ENCODE data around the gene CCDC178. TPM values are rescaled to one million over a fixed set of nuclear protein-coding genes. Genes with fewer than 3 reads are reported as not detected.
"Not testable (repeated sequence)": the region's sequence is repeated elsewhere in the genome, so short reads cannot be mapped to it uniquely, and the experiment has no call there.

CCDC178 gene
- total RNA-seq, 2 donors from 2014 or later, result not detected

DNA sequence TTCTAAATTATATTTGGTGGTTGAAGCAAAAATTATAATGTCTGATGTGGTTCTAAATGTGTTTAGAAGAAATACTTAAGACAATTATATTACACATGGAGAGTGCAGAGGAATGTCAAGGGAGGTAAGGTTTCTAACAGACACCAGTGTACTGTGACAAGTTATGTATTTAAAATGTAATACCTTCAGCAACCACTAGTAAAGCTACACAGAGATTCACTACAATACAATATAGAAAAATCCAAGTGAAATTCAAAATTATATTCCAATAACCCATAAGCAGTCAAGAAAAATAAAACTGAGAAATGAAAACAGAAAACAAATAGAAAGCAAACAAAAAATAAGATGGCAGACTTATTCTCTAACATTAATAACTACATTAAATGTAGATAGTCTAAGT, 418.2 kb downstream of the CCDC178 start:
- no peaks in the 10 kb centered on the region for H3K36me3 Mint-ChIP-seq
- H3K9me3 Mint-ChIP-seq, result peaks cover 4 to 8% of the 10 kb centered on the region in 2 donors
- DNase-seq (ENCODE audit: low spot score in 2 of 2) (no peak), ATAC-seq (no peak)
- no peak overlapping the region for H3K27ac Mint-ChIP-seq

DNA sequence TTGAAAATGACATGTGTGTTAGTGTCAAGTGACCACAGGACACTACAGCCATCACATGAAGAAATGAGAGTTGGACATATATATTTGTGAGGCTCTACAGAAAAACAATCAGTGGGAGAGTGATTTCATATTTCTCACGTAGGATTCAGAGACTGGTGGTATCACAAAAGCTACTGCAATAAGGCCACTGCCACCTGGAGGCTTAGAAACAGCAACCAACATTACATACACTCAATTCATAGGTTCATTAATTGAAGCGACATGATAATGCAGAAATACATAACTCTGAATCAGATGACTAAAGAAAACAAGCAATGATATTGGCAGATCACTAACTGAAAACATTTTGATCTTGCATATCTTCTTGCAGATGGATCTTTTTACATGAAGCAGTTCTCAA, 419.6 kb downstream of the CCDC178 start:
- no peak overlapping the region for H3K27ac Mint-ChIP-seq
- H3K9me3 Mint-ChIP-seq, result peaks cover 1 to 4% of the 10 kb centered on the region in 2 donors
- no peak for ATAC-seq
- no peaks in the 10 kb centered on the region for H3K36me3 Mint-ChIP-seq
- DNase-seq (ENCODE audit: low spot score in 2 of 2), result no peak

DNA sequence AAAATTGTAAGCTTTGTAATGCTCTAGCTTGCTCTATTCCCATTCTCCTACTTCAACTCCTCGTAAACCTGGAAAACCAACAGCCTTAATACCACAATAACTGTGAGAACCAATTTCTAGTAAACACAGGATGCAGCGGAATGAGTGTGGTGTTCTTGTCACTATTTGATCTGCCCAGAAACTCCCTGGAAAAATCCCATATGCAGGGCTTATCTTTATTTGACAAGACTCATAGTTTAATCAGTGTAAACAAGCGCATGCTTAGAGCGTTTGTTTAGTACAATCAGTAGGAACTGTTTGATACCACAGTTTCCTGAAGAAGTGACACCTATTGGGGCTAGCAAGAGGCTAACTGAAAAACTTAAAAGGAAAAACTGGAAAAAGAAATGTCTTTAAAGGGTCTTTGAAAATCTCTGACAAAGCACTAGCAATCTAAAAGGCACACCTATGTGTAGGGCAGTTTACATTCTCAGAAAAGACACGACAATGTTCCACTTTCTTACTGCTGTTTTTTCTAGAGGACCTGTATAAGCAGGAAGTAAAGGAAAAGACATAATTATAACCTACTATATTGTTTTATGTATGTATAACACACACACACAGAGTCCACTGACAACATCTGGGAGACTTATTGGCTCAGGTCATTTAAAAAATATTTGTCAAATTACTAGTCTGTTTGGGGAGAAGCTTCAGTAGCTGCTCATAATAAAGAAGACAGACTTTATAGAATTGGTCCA, 426.3 kb downstream of the CCDC178 start:
- ATAC-seq, result no peak

DNA sequence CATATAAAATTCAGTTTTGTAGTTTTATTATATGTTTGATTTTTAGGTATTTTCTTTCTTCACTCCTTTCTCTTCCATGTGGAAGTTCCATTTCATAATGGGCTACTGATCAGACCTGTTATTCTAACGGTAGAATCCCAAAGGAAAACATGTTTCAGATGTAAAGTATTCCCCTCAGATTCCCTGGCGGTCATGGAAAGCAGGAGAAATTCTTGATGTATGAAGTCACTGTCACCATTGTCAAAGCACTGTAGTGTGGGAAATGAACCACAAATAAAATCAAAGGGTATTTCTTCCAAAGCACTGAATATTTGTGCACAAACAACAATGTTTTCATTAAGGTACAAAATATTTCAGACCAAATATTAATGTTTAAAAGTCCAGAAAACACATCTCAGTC, 430.4 kb downstream of the CCDC178 start:
- ATAC-seq, result no peak
- Mint-ChIP-seq H3K9me3 (peaks cover 17 to 18% of the 10 kb centered on the region in 2 donors), H3K27ac (no peak overlapping the region), H3K36me3 (no peaks in the 10 kb centered on the region)
- no peak for DNase-seq (ENCODE audit: low spot score in 2 of 2)

More for the DNA sequence above, 426.3 kb downstream of the CCDC178 start:
- no peak for DNase-seq (ENCODE audit: low spot score in 2 of 2)
- Mint-ChIP-seq H3K36me3 (no peaks in the 10 kb centered on the region), H3K27ac (no peak overlapping the region), H3K9me3 (peaks cover 6 to 9% of the 10 kb centered on the region in 2 donors)

DNA sequence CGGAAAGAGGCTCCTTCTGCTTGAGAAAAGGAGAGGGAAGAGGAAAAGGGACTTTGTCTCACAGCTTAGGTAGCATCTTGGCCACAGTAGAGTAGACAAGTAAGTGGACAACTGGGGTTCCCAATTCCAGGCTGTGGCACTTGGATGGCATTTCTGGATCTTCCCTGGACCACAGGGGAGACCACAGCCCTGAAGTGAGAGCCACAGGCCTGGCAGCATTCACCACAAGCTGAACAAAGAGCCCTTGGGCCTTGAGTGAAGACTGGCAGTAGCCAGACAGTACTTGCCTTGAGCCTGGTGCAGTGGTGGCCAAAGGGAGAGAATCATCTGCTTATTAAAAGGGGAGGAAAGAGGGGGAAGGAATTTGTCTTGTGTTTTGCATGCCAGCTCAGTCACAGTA, 441.6 kb downstream of the CCDC178 start:
- no peak overlapping the region for H3K27ac Mint-ChIP-seq
- no peaks in the 10 kb centered on the region for H3K36me3 Mint-ChIP-seq
- peaks cover 12 to 18% of the 10 kb centered on the region in 2 donors for H3K9me3 Mint-ChIP-seq

DNA sequence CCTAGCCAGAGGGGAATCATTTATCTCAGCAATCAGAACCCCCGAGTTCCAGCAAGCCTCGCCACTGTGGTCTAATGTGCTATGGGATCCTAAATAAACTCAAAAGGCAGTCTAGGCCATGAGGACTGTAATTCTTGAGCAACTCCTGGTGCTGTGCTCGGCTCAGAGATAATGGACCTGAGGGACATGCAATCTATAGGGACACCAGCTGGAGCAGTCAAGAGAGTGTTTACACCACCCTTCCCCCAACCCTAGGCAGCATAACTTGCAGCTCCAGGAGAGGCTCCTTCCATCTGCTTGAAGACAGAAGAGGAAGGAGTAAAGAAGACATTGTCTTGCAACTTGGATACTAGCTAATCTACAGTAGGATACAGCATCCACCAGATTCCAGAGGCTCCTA, 442.2 kb downstream of the CCDC178 start:
- ATAC-seq (no peak), DNase-seq (ENCODE audit: low spot score in 2 of 2) (no peak)
- H3K9me3 Mint-ChIP-seq, result peaks cover 12 to 16% of the 10 kb centered on the region in 2 donors
- no peaks in the 10 kb centered on the region for H3K36me3 Mint-ChIP-seq
- H3K27ac Mint-ChIP-seq, result no peak overlapping the region

More for the DNA sequence above, 441.6 kb downstream of the CCDC178 start:
- DNase-seq (ENCODE audit: low spot score in 2 of 2) (no peak), ATAC-seq (no peak)

DNA sequence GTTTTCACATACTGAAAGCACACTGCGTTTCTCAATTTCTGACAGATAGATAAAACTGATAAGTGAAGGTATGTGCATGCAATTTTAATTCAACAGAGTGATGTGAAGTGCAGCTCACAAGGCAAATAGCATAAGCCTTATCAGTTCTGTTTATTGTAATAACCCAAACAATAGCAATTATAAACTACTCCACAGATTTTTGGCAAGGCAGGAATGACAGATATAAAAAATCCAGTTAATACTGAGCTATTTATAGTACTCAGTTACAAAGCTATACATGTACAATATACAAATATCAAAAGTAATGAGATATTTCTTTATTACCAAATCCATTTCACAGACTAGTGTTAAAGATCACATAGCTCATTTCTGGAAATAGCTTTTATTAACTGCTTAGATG, 456.8 kb downstream of the CCDC178 start:
- H3K9me3 Mint-ChIP-seq, result no peaks in the 10 kb centered on the region

DNA sequence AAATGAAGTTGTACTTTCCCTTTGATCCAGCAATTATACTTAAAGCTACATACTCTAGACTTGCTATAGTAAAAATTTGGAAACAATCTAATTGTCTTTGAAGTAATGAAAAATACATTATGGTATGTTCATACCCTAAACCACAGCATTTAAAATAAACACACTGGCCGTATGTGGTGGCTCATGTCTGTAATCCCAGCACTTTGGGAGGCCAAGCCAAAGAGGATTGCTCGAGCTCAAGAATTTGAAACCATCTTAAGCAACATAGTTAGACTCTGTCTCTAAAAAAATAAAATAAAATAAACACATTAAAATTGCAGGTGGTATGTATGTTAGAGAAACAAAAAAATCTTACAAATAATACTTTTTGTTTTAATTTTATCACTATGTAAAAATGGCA, 459.6 kb downstream of the CCDC178 start:
- no peak for DNase-seq (ENCODE audit: low spot score in 2 of 2)
- no peaks in the 10 kb centered on the region for H3K36me3 Mint-ChIP-seq
- H3K27ac Mint-ChIP-seq, result no peak overlapping the region
- ATAC-seq, result no peak
- H3K9me3 Mint-ChIP-seq, result no peaks in the 10 kb centered on the region

More for the DNA sequence above, 456.8 kb downstream of the CCDC178 start:
- no peak for DNase-seq (ENCODE audit: low spot score in 2 of 2)
- no peak for ATAC-seq
- no peak overlapping the region for H3K27ac Mint-ChIP-seq
- no peaks in the 10 kb centered on the region for H3K36me3 Mint-ChIP-seq

DNA sequence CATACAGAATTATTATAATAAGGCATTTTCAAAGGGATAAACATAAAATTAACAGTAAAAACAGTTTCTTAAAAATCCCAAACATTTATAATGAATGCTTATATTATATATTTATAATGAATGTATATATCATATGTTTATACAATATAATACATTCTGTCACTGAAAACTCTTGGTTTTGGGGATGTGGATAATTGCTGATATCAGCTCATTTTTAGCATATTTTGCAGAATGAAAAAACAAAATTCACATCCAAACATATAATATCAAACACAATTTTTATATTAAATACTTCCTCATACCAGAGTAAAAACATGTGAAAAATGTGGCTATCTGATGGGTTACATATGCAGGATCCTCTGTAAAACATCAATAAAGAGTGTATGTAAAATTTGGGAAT, 465.0 kb downstream of the CCDC178 start:
- ATAC-seq (no peak), DNase-seq (ENCODE audit: low spot score in 2 of 2) (no peak)
- Mint-ChIP-seq H3K9me3 (peaks cover 4% of the 10 kb centered on the region in 2 donors), H3K36me3 (no peaks in the 10 kb centered on the region), H3K27ac (no peak overlapping the region)

DNA sequence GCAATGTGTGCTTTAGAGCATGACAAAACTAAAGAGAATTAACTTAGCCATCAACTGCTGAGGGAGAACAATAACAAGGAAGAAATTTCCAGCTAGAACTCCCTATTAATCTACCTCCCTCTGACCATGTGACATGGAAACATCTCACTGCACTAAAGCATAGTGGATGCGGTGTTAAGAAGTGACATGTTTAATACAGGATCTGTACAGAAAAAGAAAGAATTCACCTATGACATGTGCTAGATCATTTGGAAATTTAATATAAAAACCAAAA, 465.4 kb downstream of the CCDC178 start:
- ATAC-seq (no peak), DNase-seq (ENCODE audit: low spot score in 2 of 2) (no peak)
- no peak overlapping the region for H3K27ac Mint-ChIP-seq

DNA sequence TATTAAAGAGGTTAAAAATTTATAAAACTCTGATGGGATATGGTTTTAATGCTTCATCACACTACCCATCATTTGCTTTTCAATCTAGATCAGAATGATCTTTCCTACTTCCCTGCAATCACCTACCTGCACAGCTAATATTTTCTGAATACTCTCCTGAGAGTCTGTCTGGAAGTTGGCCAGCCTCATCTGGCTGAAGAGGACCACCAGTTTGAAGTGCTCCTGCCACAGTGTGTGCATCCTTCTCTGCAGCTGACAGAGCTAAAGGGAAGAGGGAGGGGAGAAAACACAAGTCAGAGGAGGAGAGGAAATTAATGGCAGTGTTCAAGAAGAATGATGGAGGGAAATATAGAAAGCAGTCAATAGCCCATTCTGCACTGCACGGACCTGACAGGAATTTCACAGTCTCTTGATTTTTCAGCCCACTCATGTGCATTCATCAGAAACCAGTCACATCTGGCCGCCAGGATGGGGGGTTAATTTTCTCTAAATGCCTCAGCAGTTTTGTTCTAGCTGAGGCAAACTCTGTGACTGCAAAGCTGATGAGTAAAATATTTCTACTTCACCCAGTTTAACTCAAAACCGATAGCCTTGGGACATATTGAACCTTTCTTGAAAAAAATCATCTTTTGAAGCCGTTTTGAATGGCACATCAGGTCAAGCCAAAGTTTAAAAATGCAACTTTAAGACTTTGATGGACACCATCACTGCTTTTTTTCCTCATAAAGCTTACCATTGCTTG, 465.9 kb downstream of the CCDC178 start:
- DNase-seq (ENCODE audit: low spot score in 2 of 2), result no peak
- no peak for ATAC-seq
- no peaks in the 10 kb centered on the region for H3K36me3 Mint-ChIP-seq
- no peak overlapping the region for H3K27ac Mint-ChIP-seq
- H3K9me3 Mint-ChIP-seq, result peaks cover 5 to 6% of the 10 kb centered on the region in 2 donors

More for the DNA sequence above, 465.4 kb downstream of the CCDC178 start:
- H3K36me3 Mint-ChIP-seq, result no peaks in the 10 kb centered on the region
- H3K9me3 Mint-ChIP-seq, result peaks cover 4% of the 10 kb centered on the region in 2 donors

DNA sequence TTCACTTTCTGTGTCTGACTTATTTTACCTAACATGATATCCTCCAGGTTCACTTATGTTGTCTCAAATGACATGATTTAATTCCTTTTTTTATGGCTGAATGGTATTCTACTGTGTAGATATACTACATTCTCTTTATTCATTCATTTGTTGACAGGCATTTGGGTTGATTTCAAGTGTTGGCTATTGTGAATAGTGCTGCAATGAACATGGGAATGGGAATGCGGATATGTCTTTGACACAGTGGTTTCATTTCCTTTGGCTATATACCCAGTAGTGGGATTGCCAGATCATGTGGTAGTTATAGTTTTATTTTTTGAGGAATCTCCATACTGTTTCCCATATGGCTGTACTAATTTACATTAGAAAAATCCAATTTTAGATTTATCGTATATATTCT, 472.3 kb downstream of the CCDC178 start:
- ATAC-seq, result no peak
- no peak for DNase-seq (ENCODE audit: low spot score in 2 of 2)
- H3K36me3 Mint-ChIP-seq, result no peaks in the 10 kb centered on the region
- H3K27ac Mint-ChIP-seq, result no peak overlapping the region
- H3K9me3 Mint-ChIP-seq, result peaks cover 15 to 16% of the 10 kb centered on the region in 2 donors

DNA sequence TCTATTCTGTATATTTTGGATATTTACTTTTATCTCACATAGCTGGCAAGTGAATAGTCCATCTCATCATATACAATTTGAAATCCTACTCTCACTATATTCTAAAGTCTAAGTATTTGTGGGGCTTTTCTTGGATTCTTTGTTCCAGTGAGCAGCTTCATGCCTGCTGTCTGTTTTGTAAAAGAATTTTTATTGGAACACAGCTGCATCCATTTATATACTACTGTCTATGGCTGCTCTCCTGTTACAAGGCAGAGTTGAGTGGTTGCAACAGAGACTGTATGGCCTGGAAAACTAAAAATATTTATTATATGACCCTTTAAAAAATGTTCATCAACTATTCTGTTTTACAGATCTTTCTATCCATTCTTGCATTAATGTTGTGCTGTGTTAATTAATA, 474.4 kb downstream of the CCDC178 start:
- no peaks in the 10 kb centered on the region for H3K36me3 Mint-ChIP-seq
- no peak for DNase-seq (ENCODE audit: low spot score in 2 of 2)
- peaks cover 12 to 13% of the 10 kb centered on the region in 2 donors for H3K9me3 Mint-ChIP-seq
- no peak for ATAC-seq
- no peak overlapping the region for H3K27ac Mint-ChIP-seq

DNA sequence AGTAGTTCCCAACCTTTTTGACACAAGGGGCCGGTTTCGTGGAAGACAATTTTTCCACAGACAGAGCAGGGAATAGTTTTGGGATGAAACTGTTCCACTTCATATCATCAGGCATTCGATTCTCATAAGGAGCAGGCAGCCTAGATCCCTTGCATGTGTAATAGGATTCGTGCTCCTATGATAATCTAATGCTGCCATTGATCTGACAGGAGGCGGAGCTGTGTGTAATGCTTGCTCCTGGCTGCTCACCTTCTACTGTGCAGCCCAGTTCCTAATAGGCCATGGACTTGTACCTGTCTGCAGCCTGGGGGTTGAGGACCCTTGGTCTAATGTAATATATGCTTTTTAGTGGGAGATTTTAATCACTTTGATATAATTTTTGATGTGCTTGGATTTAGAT, 479.0 kb downstream of the CCDC178 start:
- ATAC-seq (no peak), DNase-seq (ENCODE audit: low spot score in 2 of 2) (no peak)
- no peaks in the 10 kb centered on the region for H3K36me3 Mint-ChIP-seq
- H3K9me3 Mint-ChIP-seq, result peaks cover 9 to 11% of the 10 kb centered on the region in 2 donors
- H3K27ac Mint-ChIP-seq, result no peak overlapping the region

DNA sequence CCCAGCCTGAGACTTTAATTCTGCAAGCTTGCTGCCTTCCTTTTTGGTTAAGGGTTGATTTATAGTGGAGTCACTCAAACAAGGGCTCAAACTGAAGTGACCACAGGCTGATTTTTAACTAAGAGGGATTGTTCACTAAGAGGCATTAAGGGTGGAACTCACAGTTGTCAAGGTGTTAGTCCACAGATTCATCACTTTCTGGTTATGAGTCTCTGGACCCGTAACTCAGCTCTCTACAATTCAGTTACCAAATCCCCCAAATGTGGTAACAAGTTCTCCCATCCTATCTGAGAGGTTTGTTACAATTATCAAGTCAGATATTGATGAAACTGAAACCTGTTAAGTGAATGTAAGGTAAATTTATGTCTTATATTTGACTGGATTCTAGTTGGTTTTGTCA, 481.8 kb downstream of the CCDC178 start:
- no peak for ATAC-seq
- Mint-ChIP-seq H3K27ac (no peak overlapping the region), H3K9me3 (peaks cover 12 to 15% of the 10 kb centered on the region in 2 donors), H3K36me3 (no peaks in the 10 kb centered on the region)
- no peak for DNase-seq (ENCODE audit: low spot score in 2 of 2)

DNA sequence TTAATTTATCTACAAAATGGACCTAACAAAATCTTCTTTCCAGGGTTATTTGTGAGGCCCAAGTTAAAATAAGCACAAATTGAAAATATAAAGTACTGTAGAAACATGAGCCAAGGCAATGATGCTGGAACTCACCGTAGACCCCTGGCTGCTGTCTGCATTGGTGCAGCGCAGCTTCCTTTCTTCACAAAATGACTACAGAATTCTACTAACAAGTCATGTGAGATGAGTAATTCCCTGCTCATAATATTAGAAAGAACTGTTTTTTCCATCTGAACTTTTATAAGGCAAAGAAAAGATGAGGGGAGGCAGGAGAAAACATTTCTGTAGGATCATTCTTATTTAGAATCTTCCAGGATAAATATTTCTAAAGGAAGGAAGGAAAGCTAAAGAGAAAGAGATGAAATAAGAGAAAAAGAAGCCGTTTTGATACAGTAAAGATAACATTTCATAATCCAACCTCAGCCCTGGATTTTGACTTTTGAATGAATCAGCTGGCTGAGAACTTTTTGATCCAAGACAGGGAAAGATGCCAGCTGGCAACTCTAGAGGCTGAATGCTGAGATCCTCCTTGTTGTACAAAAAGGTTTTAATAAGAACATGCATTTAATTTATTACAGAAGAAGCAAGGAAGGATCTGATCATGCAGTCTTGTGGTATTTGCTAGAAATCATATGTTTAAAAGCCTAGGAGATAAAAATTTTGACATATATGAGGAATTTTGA, 483.8 kb downstream of the CCDC178 start:
- H3K9me3 Mint-ChIP-seq, result peaks cover 12 to 16% of the 10 kb centered on the region in 2 donors
- no peak for DNase-seq (ENCODE audit: low spot score in 2 of 2)
- no peak for ATAC-seq
- H3K27ac Mint-ChIP-seq, result no peak overlapping the region
- H3K36me3 Mint-ChIP-seq, result peaks cover 7% of the 10 kb centered on the region in 2 donors

DNA sequence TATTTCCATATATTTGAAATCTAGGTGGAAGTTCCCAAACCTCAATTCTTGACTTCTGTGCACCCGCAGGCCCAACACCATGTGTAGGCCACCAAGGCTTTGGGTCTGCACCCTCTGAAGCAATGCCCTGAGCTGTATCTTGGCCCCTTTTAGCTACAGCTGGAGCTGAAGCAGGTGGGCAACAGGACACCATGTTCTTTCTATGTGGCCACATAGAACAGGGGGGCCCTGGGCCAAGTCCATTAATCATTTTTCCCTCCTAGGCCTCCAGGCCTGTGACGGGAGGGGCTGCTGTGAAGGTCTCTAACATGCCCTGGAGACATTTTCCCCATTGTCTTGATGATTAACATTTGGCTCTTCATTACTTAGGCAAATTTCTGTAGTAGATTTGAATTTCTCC, 488.2 kb downstream of the CCDC178 start:
- H3K27ac Mint-ChIP-seq, ATAC-seq: not testable (repeated sequence)
- H3K9me3 Mint-ChIP-seq, result peaks cover 8 to 19% of the 10 kb centered on the region in 2 donors

More for the DNA sequence above, 488.2 kb downstream of the CCDC178 start:
- not testable (repeated sequence) for H3K36me3 Mint-ChIP-seq; DNase-seq (ENCODE audit: low spot score in 2 of 2)

Measured in activated naive CD4-positive, alpha-beta T cell treated with anti-CD3 and anti-CD28 coated beads, Interleukin-2, amount 50 U/mL, for 72 hours (primary cell).